GM18873 (cell line): ENCODE results near the gene FBRSL1.

Source experiments
- ATAC-seq: cut with Tn5 transposase; IDR thresholded peaks from one replicate; pipeline ENCODE4 v1.9.1; 2021; ENCODE audit warnings: mild to moderate bottlenecking, moderate library complexity, moderate number of reproducible peaks; ENCODE audit not compliant: unreplicated experiment, low FRiP score

The FBRSL1 gene

GRCh38 chr12:132481771-132482745, 7.9 kb upstream of the FBRSL1 start:
- no peak for ATAC-seq

- ATAC-seq = no peak
Measured at GRCh38 chr12:132482771-132483170, 7.2 kb upstream of the FBRSL1 start.

GRCh38 chr12:132483208-132483607, 6.7 kb upstream of the FBRSL1 start:
- no peak for ATAC-seq

- ATAC-seq = no peak
Measured at GRCh38 chr12:132483612-132484011, 6.3 kb upstream of the FBRSL1 start.

- ATAC-seq = no peak
Measured at GRCh38 chr12:132484183-132484890, 5.6 kb upstream of the FBRSL1 start.

GRCh38 chr12:132484891-132485441, 5.0 kb upstream of the FBRSL1 start:
- no peak for ATAC-seq

- no peak for ATAC-seq
Measured at GRCh38 chr12:132485619-132486018, 4.3 kb upstream of the FBRSL1 start.

- ATAC-seq = no peak
Measured at GRCh38 chr12:132486168-132486567, 3.8 kb upstream of the FBRSL1 start.

- no peak for ATAC-seq
Measured at GRCh38 chr12:132486576-132486975, 3.4 kb upstream of the FBRSL1 start.

GRCh38 chr12:132487311-132487741, 2.6 kb upstream of the FBRSL1 start:
- no peak for ATAC-seq

GRCh38 chr12:132488127-132489077, 1.5 kb upstream of the FBRSL1 start:
- no peak for ATAC-seq

- no peak for ATAC-seq
Measured at GRCh38 chr12:132489078-132489601, 811 bp upstream of the FBRSL1 start.

- no peak for ATAC-seq
Measured at GRCh38 chr12:132490422-132491137, 629 bp downstream of the FBRSL1 start.

- no peak for ATAC-seq
Measured at GRCh38 chr12:132491138-132491663, 1.2 kb downstream of the FBRSL1 start.

GRCh38 chr12:132491761-132492378, 1.9 kb downstream of the FBRSL1 start:
- no peak for ATAC-seq

- ATAC-seq = peak; percentile 43
Measured at GRCh38 chr12:132492522-132492921, 2.6 kb downstream of the FBRSL1 start.

- ATAC-seq = no peak
Measured at GRCh38 chr12:132492951-132493350, 3.0 kb downstream of the FBRSL1 start.

- ATAC-seq = no peak
Measured at GRCh38 chr12:132493482-132494178, 3.7 kb downstream of the FBRSL1 start.
